AG20443 (cell line): Measurements from ENCODE around the gene RHEB.
"Not testable (repeated sequence)": the region's sequence is repeated elsewhere in the genome, so short reads cannot be mapped to it uniquely, and the experiment has no call there.

Source experiments
- DNase-seq: peaks from one replicate; pipeline ENCODE4 v3.0.0; 2012; ENCODE audit warnings: low spot score, mixed read lengths

RHEB gene

GRCh38 chr7:151519765-151520418 lies at the start of gene RHEB:
Gene RHEB (minus strand): TSS chr7:151519895. CDS start chr7:151519511, 384 bp downstream.
- peak; percentile 96 for DNase-seq

- peak; percentile 86 for DNase-seq
These were observed 47.2 kb upstream of the RHEB start for GRCh38 chr7:151566897-151567320.

- DNase-seq = peak; percentile 28
These were observed 45.8 kb upstream of the RHEB start for GRCh38 chr7:151565541-151565940.

GRCh38 chr7:151560243-151560642 lies 40.5 kb upstream of the RHEB start:
- no peak for DNase-seq

GRCh38 chr7:151559557-151560183 lies 40.0 kb upstream of the RHEB start:
- DNase-seq = no peak

GRCh38 chr7:151558575-151558974 lies 38.9 kb upstream of the RHEB start:
- DNase-seq = peak; percentile 44

GRCh38 chr7:151556592-151556991 lies 36.9 kb upstream of the RHEB start:
- DNase-seq = no peak

- DNase-seq = no peak
These were observed 33.7 kb upstream of the RHEB start for GRCh38 chr7:151553356-151553755.

- no peak for DNase-seq
These were observed 32.8 kb upstream of the RHEB start for GRCh38 chr7:151552352-151553028.

GRCh38 chr7:151551820-151552219 lies 32.1 kb upstream of the RHEB start:
- DNase-seq = no peak

- peak; percentile 51 for DNase-seq
These were observed 31.1 kb upstream of the RHEB start for GRCh38 chr7:151550656-151551286.

- no peak for DNase-seq
These were observed 29.9 kb upstream of the RHEB start for GRCh38 chr7:151549644-151550043.

- DNase-seq = no peak
These were observed 29.4 kb upstream of the RHEB start for GRCh38 chr7:151549083-151549482.

- no peak for DNase-seq
These were observed 24.5 kb upstream of the RHEB start for GRCh38 chr7:151544183-151544582.

- no peak for DNase-seq
These were observed 23.0 kb upstream of the RHEB start for GRCh38 chr7:151542606-151543130.

- DNase-seq = no peak
These were observed 22.2 kb upstream of the RHEB start for GRCh38 chr7:151541709-151542499.

GRCh38 chr7:151540146-151540545 lies 20.5 kb upstream of the RHEB start:
- no peak for DNase-seq

- DNase-seq = peak; percentile 27
These were observed 19.5 kb upstream of the RHEB start for GRCh38 chr7:151539088-151539671.

GRCh38 chr7:151537818-151538561 lies 18.3 kb upstream of the RHEB start:
- DNase-seq = no peak

GRCh38 chr7:151536178-151536577 lies 16.5 kb upstream of the RHEB start:
- DNase-seq = not testable (repeated sequence)

GRCh38 chr7:151529842-151530241 lies 10.1 kb upstream of the RHEB start:
- DNase-seq = no peak
